ENCODE data around the gene TCERG1L.

- TF ChIP-seq CTCF (IDR thresholded peaks at IDR 0.05) (no peak), POLR2A (IDR thresholded peaks at IDR 0.05) (no peak)
These were observed 168.8 kb downstream of the TCERG1L start for GRCh38 chr10:131142517-131143380.

All from Peyer's patch (tissue), 4 donors.